ENCODE measurements around the gene EPYC. TPM values are rescaled to one million over a fixed set of nuclear protein-coding genes. Genes with fewer than 3 reads are reported as not detected.

The EPYC gene
- total RNA-seq, 4 donors from 2014 or later: not detected

DNA sequence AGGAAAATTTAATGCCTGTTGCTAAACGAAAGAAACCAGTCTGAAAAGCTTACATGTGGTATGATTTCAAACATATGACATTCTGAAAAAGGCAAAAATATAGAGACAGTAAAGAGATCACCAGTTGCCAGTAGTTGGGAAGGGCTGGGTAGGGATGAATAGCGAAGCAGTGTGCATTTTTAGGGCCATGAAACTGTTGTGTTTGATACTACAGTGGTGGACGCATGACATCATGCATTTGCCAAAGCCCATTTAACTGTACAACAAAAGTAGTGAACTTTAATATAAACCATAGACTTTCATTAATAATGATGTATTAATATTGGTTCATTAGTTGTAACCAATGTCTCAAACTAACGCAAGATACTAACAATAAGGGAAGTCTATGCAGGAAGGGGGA, 14.7 kb upstream of the EPYC start:
- H3K4me1 ChIP-seq: peaks cover 0 to 4% (median 0%) of the 10 kb centered on the region in 3 donors
- H3K4me3 ChIP-seq: no peak overlapping the region
- H3K27ac ChIP-seq: no peak overlapping the region
- no peaks in the 10 kb centered on the region for H3K9me3 ChIP-seq
- no peak for TF ChIP-seq POLR2A (IDR thresholded peaks at IDR 0.05)
- TF ChIP-seq, protein P1, sequence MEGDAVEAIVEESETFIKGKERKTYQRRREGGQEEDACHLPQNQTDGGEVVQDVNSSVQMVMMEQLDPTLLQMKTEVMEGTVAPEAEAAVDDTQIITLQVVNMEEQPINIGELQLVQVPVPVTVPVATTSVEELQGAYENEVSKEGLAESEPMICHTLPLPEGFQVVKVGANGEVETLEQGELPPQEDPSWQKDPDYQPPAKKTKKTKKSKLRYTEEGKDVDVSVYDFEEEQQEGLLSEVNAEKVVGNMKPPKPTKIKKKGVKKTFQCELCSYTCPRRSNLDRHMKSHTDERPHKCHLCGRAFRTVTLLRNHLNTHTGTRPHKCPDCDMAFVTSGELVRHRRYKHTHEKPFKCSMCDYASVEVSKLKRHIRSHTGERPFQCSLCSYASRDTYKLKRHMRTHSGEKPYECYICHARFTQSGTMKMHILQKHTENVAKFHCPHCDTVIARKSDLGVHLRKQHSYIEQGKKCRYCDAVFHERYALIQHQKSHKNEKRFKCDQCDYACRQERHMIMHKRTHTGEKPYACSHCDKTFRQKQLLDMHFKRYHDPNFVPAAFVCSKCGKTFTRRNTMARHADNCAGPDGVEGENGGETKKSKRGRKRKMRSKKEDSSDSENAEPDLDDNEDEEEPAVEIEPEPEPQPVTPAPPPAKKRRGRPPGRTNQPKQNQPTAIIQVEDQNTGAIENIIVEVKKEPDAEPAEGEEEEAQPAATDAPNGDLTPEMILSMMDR (IDR thresholded peaks at IDR 0.05): no peak
- DNase-seq: no peak
- no peaks in the 10 kb centered on the region for H3K36me3 ChIP-seq
- intact Hi-C loops (cut with DNase I): no loop called here
- no peaks in the 10 kb centered on the region for H3K27me3 ChIP-seq
- WGBS, 2 donors: 86 to 92% methylated on average over 4 of the region's 4 CpGs

DNA sequence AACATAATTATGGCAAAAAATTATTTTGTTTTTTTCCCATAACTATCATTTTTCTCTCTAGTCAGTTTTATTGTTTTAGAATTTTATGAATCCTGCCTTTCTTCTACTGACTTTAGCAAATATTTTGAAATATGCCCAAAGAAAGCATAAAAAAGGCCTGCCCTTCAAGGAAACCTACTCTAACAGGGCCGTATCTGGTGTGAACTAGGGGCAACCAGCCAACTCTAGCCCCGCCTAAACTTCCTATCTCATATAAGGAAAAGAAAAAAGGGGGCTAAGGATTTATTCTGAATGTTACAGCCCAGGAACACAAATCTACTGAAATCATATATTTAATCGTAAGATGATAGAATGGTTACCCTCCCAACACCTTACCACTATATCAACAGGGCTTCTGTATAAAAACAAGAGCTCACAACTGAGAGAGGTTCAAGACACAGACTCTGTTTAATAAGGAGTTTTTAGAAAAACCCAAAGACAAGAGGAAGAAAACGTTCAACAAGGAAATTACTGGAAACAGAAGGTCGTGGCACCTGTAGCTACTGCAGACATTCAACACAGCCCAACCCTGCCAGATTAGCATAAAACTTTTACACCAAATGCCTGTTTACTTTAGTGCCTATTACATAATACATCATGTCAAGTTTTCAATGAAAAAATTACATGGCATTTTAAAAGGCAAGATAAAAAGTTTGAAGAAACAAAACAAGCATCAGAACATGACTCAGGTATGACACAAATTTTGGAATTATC, 12.9 kb upstream of the EPYC start:
- Histone ChIP-seq H3K4me3 (no peak overlapping the region), H3K27ac (peak overlapping the region in 1 of 4 donors; percentile 16), H3K27me3 (no peaks in the 10 kb centered on the region), H3K36me3 (no peaks in the 10 kb centered on the region), H3K4me1 (peaks cover 0 to 4% (median 0%) of the 10 kb centered on the region in 3 donors), H3K9me3 (no peaks in the 10 kb centered on the region)
- intact Hi-C loops (cut with DNase I): no loop called here
- TF ChIP-seq POLR2A (IDR thresholded peaks at IDR 0.05): no peak
- TF ChIP-seq, protein P1 (IDR thresholded peaks at IDR 0.05): no peak
- no peak for DNase-seq
- WGBS, 2 donors: 51 to 66% methylated on average over 5 of the region's 5 CpGs

DNA sequence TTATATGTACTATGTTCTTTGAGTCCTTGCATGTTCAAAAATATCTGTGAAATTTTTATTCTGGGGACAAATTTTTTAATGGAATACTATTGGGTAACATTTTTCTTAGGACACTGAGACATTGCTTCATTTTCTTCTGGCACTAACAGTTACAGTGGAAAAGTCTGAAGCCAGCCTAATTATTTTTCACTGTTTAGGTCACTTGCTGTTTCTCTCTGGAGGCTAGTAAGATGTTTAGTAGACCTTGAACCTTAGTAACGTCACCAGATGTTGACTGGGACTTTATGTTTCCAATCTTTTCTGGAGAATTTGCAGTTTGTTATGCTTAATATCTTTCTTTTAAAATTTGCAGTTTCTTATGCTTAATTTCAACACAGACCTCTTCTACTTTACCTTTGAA, 12.3 kb upstream of the EPYC start:
- H3K27ac ChIP-seq: no peak overlapping the region
- H3K36me3 ChIP-seq: no peaks in the 10 kb centered on the region
- no peaks in the 10 kb centered on the region for H3K27me3 ChIP-seq
- DNase-seq: no peak
- 70 to 77% methylated on average over 1 of the region's 1 CpG for WGBS, 2 donors
- no peak for TF ChIP-seq POLR2A (IDR thresholded peaks at IDR 0.05)
- TF ChIP-seq, protein P1 (IDR thresholded peaks at IDR 0.05): no peak
- H3K4me3 ChIP-seq: no peak overlapping the region
- H3K4me1 ChIP-seq: peaks cover 0 to 4% (median 0%) of the 10 kb centered on the region in 3 donors
- intact Hi-C loops (cut with DNase I): no loop called here
- no peaks in the 10 kb centered on the region for H3K9me3 ChIP-seq

DNA sequence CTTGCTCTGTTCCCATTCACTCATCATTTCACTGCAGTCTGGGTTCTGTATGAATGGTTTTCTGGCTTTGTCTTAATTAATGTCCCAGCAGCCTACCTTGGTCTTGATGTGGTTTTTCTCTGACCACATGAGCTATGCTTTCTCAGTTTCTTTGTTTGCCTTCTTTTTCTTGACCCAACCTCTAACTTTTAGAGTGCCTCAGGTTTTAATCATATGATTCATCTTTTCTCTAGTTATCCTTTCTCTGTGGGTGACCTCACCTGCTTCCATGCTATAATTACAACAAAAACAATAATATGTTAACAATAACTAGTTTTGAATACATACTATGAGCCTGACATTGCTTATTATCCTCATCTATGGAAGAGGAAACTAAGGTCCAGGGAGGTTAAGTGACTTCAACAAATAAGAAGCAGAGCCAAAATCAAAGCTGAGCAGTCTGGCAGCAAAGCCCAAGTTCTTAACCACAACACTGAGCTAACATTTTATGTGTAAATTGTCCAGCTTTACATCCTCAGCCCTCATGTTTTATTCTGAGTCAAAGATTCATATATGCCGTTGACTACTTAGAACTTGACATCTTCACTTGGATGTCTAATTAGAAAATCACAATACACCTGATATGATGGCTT, 4.7 kb upstream of the EPYC start:
- 83 to 86% methylated on average over 1 of the region's 1 CpG for WGBS, 2 donors
- no peaks in the 10 kb centered on the region for H3K27me3 ChIP-seq
- intact Hi-C loops (cut with DNase I): no loop called here
- no peaks in the 10 kb centered on the region for H3K9me3 ChIP-seq
- H3K4me1 ChIP-seq: no peaks in the 10 kb centered on the region
- no peak overlapping the region for H3K4me3 ChIP-seq
- TF ChIP-seq, protein P1 (IDR thresholded peaks at IDR 0.05): no peak
- TF ChIP-seq POLR2A (IDR thresholded peaks at IDR 0.05): no peak
- H3K27ac ChIP-seq: no peak overlapping the region
- no peak for DNase-seq
- no peaks in the 10 kb centered on the region for H3K36me3 ChIP-seq

DNA sequence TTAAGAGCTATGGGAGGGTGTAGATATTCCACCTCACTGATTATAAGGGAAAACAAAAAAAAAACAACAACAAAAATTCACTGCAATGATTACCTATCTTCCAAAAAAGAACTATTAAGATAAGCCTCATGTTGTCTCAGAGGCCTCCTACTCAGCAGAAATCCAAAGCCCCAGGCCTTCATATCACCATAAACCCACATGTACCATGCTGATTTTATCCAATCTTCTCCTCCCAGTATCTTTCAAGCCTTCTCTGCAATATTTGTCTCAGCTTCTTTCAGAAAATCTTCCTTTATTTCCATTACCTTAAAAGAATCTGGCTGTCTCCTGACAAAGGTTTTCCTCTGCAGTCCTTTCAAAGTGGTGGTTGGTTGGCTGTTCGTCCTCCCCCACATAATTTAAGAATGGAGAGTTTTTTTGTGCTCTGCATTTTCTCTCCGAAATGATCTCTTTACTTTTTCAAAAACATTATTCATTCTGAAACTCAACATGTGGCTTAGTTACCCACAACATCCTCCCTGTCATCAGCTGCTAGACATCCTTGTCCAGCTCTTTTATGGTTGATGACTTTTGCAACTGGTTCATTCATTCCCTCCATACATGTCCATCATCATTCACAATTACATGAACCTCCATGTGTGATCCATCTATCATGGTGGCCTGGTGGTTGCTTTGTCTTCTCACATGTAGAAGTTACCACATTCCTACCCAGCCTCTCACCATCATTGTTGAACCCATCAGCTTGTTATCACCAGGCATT, 2.9 kb upstream of the EPYC start:
- no peak for TF ChIP-seq POLR2A (IDR thresholded peaks at IDR 0.05)
- TF ChIP-seq, protein P1 (IDR thresholded peaks at IDR 0.05): no peak
- DNase-seq: no peak
- no peaks in the 10 kb centered on the region for H3K4me1 ChIP-seq
- no peaks in the 10 kb centered on the region for H3K9me3 ChIP-seq
- no peaks in the 10 kb centered on the region for H3K27me3 ChIP-seq
- intact Hi-C loops (cut with DNase I): no loop called here
- no peak overlapping the region for H3K27ac ChIP-seq
- 45 to 85% methylated on average over 2 of the region's 2 CpGs for WGBS, 2 donors
- H3K36me3 ChIP-seq: no peaks in the 10 kb centered on the region
- no peak overlapping the region for H3K4me3 ChIP-seq
